Retinal pigment epithelial cell (primary cell): ENCODE results near the gene TBXAS1.

ENCODE experiments used
- DNase-seq: peaks from one replicate; pipeline ENCODE4 v3.0.0-alpha.2; 2010; ENCODE audit warnings: low read depth
- H3K4me3 ChIP-seq: 2 replicates; pipeline ENCODE4 v1.5.1; 2011; ENCODE audit warnings: mild to moderate bottlenecking, low read length, control low read depth, moderate library complexity
- TF ChIP-seq, protein P1 (sequence below): conservative IDR thresholded peaks from 2 replicates; pipeline ENCODE4 v1.5.1; 2011; ENCODE audit warnings: low read depth, low read length, control low read depth, inconsistent platforms

Gene TBXAS1

DNA sequence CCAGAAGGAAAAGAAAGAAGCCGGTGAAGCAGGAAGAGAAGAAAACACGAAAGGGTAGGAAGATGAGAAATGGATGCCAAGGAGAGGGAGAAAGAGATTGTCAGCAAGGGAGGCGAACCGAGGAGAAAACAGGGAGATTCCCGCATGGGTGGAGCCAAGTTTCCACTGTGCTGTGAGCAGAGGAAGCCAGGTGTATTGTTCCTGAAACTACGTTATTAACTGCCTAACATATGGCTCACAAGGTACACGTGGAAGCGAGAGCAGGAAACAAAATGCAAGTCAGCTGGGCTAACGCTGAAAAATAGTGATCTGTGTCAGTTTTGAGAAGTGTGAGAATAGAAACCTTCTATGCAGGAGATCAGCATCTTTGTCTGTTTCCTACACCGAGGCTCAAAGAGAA is 30.8 kb upstream of the TBXAS1 start:
- H3K4me3 ChIP-seq: no peak overlapping the region
- TF ChIP-seq, protein P1, sequence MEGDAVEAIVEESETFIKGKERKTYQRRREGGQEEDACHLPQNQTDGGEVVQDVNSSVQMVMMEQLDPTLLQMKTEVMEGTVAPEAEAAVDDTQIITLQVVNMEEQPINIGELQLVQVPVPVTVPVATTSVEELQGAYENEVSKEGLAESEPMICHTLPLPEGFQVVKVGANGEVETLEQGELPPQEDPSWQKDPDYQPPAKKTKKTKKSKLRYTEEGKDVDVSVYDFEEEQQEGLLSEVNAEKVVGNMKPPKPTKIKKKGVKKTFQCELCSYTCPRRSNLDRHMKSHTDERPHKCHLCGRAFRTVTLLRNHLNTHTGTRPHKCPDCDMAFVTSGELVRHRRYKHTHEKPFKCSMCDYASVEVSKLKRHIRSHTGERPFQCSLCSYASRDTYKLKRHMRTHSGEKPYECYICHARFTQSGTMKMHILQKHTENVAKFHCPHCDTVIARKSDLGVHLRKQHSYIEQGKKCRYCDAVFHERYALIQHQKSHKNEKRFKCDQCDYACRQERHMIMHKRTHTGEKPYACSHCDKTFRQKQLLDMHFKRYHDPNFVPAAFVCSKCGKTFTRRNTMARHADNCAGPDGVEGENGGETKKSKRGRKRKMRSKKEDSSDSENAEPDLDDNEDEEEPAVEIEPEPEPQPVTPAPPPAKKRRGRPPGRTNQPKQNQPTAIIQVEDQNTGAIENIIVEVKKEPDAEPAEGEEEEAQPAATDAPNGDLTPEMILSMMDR: no peak
- DNase-seq: no peak

DNA sequence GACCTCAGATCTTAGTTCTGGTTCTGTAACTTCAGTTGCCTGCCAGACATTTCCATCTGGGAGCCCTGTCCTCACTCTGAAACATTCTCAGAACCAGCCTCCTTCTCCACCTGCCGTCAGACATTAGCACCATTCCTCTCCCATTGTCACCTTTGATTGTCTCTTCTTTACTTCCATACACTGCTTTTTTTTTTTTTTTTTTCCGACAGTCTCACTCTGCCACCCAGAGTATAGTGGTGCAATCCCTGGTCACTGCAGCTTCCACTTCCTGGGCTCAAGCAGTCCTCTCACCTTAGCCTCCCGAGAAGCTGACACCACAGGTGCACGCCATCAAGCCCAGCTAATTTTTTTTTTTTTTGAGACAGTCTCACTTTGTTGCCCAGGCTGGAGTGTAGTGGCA is 30.2 kb upstream of the TBXAS1 start:
- H3K4me3 ChIP-seq: no peak overlapping the region
- TF ChIP-seq, protein P1: no peak
- DNase-seq: no peak

DNA sequence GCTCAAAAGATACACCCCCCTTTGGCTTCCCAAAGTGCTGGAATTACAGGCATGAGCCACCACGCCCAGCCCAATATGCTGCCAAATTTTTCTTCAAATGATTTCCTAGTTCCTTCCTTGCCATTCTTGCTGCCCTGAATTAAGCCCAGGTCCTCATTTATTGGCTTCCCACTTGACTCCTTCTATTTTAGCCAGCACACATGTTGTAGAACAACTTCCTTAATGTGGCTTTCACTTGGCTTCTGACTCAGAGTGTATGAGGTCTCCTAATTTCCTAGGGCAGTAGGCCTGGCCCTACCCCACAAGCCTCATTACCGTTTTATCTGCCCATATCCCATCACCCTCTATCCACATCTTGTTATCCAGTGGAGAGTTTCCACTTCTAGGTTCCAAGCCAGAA is 29.5 kb upstream of the TBXAS1 start:
- TF ChIP-seq, protein P1: no peak
- H3K4me3 ChIP-seq: no peak overlapping the region
- no peak for DNase-seq

DNA sequence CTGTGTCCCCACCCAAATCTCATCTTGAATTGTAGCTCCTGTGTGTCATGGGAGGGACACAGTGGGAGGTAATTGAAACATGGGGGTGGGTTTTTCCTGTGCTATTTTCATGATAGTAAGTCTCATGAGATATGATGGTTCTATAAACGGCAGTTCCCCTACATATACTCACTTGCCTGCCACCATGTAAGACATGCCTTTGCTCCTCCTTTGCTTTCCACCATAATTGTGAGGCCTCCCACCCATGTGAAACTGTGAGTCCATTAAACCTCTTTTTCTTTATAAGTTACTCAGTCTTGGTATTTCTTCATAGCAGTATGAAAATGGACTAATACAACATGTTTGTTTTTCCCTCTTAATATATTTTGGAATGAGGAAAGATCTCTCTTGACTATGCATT is 24.5 kb upstream of the TBXAS1 start:
- TF ChIP-seq, protein P1: no peak
- H3K4me3 ChIP-seq: no peak overlapping the region
- DNase-seq: no peak

DNA sequence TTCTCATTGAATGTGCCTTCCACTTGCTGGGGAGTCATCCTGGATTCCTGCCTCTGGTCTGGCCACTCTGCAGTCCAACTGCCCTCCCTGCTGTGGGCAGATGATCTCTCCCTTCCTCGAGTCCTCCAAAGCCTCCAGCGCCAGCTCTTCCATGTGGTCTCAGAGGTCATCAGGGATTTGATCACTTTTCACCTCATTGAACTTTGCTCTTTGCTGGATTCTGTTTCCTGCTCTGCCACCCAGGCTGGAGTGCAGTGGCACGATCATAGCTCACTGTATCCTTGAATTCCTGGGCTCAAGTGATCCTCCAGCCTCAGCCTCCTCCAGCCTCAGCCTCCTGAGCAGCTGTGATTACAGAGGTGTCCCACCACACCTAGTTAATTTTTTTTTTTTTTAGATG is 22.1 kb upstream of the TBXAS1 start:
- TF ChIP-seq, protein P1: no peak
- H3K4me3 ChIP-seq: no peak overlapping the region
- DNase-seq: no peak

DNA sequence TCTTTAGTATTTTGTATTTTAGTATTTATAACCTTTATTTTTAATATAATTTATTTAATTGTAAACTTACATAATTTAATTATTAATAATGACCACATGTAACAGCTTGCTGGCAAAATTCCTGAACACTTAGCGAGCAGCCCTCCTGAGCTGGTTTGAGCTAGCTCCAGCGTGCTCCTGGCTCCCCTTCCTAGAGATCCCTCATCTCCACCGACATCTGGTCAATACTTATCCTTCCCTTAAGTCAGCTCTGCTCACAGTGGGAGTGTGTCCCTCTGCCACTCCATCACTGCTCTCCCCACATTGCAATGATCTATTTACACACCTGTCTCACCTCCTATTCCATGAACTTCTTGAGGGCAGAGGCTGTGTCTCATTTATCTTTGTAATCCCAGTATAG is 20.6 kb upstream of the TBXAS1 start:
- DNase-seq: no peak
- TF ChIP-seq, protein P1: no peak
- no peak overlapping the region for H3K4me3 ChIP-seq

DNA sequence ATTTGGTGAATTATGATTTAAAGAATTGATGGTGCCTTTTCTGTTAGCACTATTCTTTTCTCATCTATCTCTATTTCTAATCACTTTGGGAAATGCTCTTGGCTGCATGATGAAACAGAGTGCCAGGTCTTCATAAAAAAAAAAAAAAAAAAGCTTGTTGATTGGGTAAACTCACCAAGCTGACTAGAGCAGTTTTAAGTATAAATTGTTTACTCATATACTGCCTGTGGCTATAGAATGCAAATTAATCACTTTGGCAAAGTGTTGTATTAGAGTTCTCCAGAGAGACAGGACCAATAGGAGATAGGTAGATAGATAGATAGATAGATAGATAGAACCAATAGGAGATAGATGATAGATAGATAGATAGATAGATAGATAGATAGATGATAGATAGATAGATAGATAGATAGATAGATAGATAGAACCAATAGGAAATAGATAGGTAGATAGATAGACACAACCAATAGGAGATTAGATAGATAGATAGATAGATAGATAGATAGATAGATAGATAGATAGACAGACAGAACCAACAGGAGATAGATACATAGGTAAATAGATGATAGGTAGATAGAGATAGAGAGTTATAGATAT is 20.1 kb upstream of the TBXAS1 start:
- TF ChIP-seq, protein P1: no peak
- no peak for DNase-seq

More for the DNA sequence above, 20.1 kb upstream of the TBXAS1 start:
- H3K4me3 ChIP-seq: no peak overlapping the region
